Measurements from ENCODE around the gene ATAD2B.
A peak's percentile ranks its signal among the peaks of the same experiment; 100 is the strongest.
"Not testable (repeated sequence)": the region's sequence is repeated elsewhere in the genome, so short reads cannot be mapped to it uniquely, and the experiment has no call there.

ATAD2B gene

GRCh38 chr2:23745068-23745725, 181.7 kb downstream of the ATAD2B start:
- no peak for DNase-seq (ENCODE audit: low read depth)

- not testable (repeated sequence) for DNase-seq (ENCODE audit: low read depth)
Measured at GRCh38 chr2:23736783-23737182, 190.1 kb downstream of the ATAD2B start.

GRCh38 chr2:23734416-23734815, 192.5 kb downstream of the ATAD2B start:
- DNase-seq (ENCODE audit: low read depth): no peak

- DNase-seq (ENCODE audit: low read depth): peak; percentile 20
Measured at GRCh38 chr2:23723029-23723428, 203.9 kb downstream of the ATAD2B start.

GRCh38 chr2:23722255-23722654, 204.7 kb downstream of the ATAD2B start:
- no peak for DNase-seq (ENCODE audit: low read depth)

- DNase-seq (ENCODE audit: low read depth): no peak
Measured at GRCh38 chr2:23721454-23721826, 205.5 kb downstream of the ATAD2B start.

GRCh38 chr2:23720705-23721453, 206.0 kb downstream of the ATAD2B start:
- DNase-seq (ENCODE audit: low read depth): no peak

GRCh38 chr2:23719716-23720115, 207.2 kb downstream of the ATAD2B start:
- no peak for DNase-seq (ENCODE audit: low read depth)

GRCh38 chr2:23718931-23719700, 207.8 kb downstream of the ATAD2B start:
- no peak for DNase-seq (ENCODE audit: low read depth)

GRCh38 chr2:23713351-23713750, 213.6 kb downstream of the ATAD2B start:
- DNase-seq (ENCODE audit: low read depth): no peak

GRCh38 chr2:23712756-23713151, 214.2 kb downstream of the ATAD2B start:
- DNase-seq (ENCODE audit: low read depth): no peak

- peak; percentile 25 for DNase-seq (ENCODE audit: low read depth)
Measured at GRCh38 chr2:23711979-23712755, 214.8 kb downstream of the ATAD2B start.

- no peak for DNase-seq (ENCODE audit: low read depth)
Measured at GRCh38 chr2:23709311-23709710, 217.6 kb downstream of the ATAD2B start.

- no peak for DNase-seq (ENCODE audit: low read depth)
Measured at GRCh38 chr2:23708771-23709170, 218.2 kb downstream of the ATAD2B start.

GRCh38 chr2:23707096-23707495, 219.8 kb downstream of the ATAD2B start:
- no peak for DNase-seq (ENCODE audit: low read depth)

- no peak for DNase-seq (ENCODE audit: low read depth)
Measured at GRCh38 chr2:23706613-23707078, 220.3 kb downstream of the ATAD2B start.

- no peak for DNase-seq (ENCODE audit: low read depth)
Measured at GRCh38 chr2:23705771-23706612, 220.9 kb downstream of the ATAD2B start.

- no peak for DNase-seq (ENCODE audit: low read depth)
Measured at GRCh38 chr2:23703583-23704385, 223.1 kb downstream of the ATAD2B start.

- DNase-seq (ENCODE audit: low read depth): no peak
Measured at GRCh38 chr2:23703037-23703582, 223.8 kb downstream of the ATAD2B start.

GRCh38 chr2:23700627-23701026, 226.3 kb downstream of the ATAD2B start:
- DNase-seq (ENCODE audit: low read depth): no peak
